GM10248 (cell line): ENCODE results near the gene NUMA1.

ENCODE experiments used
- CTCF ChIA-PET: fragments of 300-600 bp; sonication (Branson Sonifier 250); formaldehyde crosslinking; extraction: SDS; loops from one replicate; lab custom pipeline; 2021; ENCODE audit warnings: antibody characterized with exemption; lab: Yijun Ruan, JAX
- POLR2A ChIA-PET: fragments of 350-650 bp; sonication (Branson Sonifier 250); formaldehyde crosslinking; extraction: SDS; loops from one replicate; lab custom pipeline; 2020; ENCODE audit warnings: antibody characterized with exemption; lab: Yijun Ruan, JAX
- DNase-seq: peaks from one replicate; pipeline ENCODE4 v3.0.0; 2012; ENCODE audit errors: extremely low spot score
- TF ChIP-seq, protein P1 (sequence below): IDR thresholded peaks from 2 replicates; pipeline ENCODE4 v1.5.1; 2012; ENCODE audit warnings: mild to moderate bottlenecking, low read depth; ENCODE audit errors: extremely low read depth, missing control alignments, control extremely low read depth

NUMA1 gene

DNA sequence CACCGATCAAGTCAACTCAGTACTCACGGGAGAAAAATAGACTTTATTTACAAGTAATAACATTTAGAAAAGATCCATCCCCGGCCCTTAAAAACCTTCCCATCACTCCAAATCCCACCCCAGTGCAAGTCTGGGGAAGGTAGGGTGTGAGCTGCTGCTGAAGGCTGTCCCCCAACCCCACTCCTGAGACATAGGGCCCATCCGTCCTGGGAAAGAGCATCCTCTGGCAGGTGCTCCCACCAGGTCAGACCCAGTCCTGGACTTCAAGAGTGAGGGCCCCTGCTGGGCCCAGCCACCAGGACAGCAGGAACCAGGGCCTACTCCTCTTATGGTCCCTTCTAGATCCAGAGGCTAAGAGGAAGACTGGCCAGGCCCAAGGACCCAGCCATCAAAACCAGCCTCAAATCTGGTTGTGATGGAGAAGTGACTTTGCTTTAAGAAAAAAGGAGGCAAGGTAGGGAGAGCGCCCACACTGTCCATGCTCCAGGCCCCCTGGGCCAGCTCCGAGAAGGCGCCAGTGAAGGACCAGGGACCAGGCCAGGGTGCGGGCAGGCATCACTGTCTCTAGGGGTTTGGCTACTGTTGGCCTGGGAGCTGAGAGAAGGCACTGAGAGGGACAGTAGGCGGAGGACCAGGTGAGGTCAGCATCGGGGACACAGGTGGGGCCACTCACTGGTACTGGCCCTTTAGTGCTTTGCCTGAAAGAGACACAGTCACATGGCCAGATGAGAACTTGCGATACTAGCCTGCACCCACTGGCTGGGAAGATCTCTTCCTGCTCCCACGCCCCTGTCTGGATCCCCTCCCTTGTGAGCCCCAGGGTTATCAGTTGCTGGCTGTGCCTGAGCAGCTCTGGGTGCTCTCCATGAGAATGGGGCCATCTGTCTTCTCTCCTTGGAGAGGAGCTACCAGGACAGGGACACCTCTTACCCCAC is 77.2 kb downstream of the NUMA1 start:
- CTCF ChIA-PET, result interaction anchor here (1.1 to 6.8 kb wide), 6 partner anchors 13 to 142 kb away, joined by 3 to 50 read pairs (median 6); no protein-coding TSS in a partner anchor
- POLR2A ChIA-PET, result no interaction called here
- TF ChIP-seq, protein P1, sequence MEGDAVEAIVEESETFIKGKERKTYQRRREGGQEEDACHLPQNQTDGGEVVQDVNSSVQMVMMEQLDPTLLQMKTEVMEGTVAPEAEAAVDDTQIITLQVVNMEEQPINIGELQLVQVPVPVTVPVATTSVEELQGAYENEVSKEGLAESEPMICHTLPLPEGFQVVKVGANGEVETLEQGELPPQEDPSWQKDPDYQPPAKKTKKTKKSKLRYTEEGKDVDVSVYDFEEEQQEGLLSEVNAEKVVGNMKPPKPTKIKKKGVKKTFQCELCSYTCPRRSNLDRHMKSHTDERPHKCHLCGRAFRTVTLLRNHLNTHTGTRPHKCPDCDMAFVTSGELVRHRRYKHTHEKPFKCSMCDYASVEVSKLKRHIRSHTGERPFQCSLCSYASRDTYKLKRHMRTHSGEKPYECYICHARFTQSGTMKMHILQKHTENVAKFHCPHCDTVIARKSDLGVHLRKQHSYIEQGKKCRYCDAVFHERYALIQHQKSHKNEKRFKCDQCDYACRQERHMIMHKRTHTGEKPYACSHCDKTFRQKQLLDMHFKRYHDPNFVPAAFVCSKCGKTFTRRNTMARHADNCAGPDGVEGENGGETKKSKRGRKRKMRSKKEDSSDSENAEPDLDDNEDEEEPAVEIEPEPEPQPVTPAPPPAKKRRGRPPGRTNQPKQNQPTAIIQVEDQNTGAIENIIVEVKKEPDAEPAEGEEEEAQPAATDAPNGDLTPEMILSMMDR, result no peak

DNA sequence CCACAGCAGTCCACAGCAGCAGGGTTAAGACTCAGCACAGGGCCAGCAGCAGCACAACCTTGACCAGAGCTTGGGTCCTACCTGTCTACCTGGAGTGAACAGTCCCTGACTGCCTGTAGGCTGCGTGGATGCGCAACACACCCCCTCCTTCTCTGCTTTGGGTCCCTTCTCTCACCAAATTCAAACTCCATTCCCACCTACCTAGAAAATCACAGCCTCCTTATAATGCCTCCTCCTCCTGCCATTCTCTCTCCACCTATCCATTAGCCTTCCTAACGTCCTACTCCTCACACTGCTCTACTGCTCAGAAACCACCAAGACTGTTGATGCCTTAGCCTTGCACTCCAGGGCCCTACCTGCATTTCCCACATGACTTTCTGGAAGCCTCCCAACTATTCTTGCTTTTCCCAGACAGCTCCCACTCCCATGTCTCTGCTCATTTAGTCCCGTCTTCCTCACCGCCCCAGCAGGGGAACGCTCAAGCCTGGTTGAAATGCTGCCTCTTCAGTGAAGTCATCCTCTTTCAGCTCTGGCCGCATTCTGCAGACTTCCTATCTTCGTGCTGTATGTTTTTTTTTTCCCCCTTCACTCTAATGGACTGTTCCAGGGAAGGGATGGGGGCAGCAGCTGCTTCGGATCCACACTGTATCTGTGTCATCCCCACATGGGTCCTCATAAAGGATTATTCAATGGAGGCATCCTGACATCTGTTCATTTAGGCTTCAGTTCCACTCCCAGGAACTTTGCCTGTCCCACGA is 78.3 kb downstream of the NUMA1 start:
- ChIA-PET CTCF (interaction anchor here (0.6 to 6.8 kb wide), 6 partner anchors 14 to 143 kb away, joined by 3 to 50 read pairs (median 4); no protein-coding TSS in a partner anchor), POLR2A (no interaction called here)
- DNase-seq, result no peak
- TF ChIP-seq, protein P1, result no peak

More for the DNA sequence above, 77.2 kb downstream of the NUMA1 start:
- DNase-seq, result no peak

DNA sequence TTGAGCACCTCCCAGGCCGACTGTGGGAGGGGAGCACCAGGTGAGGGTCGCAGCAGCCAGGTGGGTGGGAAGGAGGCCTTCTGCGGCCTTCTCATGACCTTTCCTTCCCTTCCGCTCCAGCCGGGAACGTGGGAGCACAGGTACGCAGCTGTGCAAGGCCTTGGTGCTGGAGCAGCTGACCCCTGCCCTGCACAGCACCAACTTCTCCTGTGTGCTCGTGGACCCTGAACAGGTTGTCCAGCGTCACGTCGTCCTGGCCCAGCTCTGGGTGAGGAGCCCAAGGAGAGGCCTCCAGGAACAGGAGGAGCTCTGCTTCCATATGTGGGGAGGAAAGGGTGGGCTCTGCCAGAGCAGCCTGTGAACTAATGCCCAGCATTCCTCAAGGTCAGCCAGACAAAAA is 79.1 kb downstream of the NUMA1 start:
- POLR2A ChIA-PET, result no interaction called here
- TF ChIP-seq, protein P1, result no peak
- CTCF ChIA-PET, result interaction anchor here (1.4 to 6.6 kb wide), 2 partner anchors 11 to 24 kb away, joined by 6 to 50 read pairs; no protein-coding TSS in a partner anchor
- no peak for DNase-seq

DNA sequence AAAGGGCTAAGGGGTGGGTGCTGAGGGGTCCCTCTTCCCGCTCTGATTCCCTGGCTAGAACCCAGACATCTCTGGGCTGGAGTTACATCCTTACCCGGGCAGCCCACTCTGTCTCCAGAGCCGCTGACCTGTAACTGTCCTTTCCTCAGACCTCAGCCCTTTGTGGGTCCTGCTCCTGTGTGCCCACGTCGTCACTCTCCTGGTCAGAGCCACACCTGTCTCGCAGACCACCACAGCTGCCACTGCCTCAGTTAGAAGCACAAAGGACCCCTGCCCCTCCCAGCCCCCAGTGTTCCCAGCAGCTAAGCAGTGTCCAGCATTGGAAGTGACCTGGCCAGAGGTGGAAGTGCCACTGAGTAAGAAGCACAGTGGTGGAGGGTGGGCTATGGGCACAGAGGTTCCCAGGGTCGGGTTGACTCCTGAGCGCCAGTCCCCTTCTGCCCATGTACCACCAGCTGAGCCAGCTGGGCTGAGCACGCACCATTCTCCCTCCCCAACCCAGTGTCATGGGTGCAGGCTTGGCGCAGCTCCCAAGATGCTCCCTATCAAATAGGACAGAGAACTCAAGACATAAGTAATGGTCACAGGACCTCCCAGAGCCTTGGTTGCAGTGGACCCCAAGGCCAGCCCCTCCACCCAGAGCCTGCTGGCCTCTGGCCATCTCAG is 80.0 kb downstream of the NUMA1 start:
- no peak for DNase-seq
- ChIA-PET CTCF (interaction anchor here (1.0 to 6.6 kb wide), 5 partner anchors 10 to 25 kb away, joined by 4 to 50 read pairs (median 8); no protein-coding TSS in a partner anchor), POLR2A (interaction anchor here (1.1 kb wide), 1 partner anchor 18 kb away, joined by 3 read pairs; no protein-coding TSS in a partner anchor)
- TF ChIP-seq, protein P1, result no peak

DNA sequence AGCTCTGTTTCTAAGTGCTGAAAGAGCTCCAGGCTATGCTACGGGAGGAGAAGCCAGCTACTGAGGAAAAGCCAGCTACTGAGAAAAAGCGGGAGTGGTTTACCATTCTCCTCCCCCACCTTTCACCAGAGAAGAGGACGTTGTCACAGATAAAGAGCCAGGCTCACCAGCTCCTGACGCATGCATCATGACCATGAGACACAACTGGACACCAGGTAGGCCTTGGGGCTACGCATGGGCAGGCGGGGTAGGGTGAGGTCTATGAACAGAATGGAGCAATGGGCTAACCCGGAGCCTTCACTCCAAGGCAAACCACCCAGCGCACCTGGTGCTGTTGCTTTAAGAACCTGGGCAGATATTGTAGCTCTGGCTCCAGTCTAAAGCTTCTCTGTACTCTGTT is 80.5 kb downstream of the NUMA1 start:
- ChIA-PET CTCF (interaction anchor here (1.0 to 6.6 kb wide), 5 partner anchors 10 to 25 kb away, joined by 4 to 50 read pairs (median 8); no protein-coding TSS in a partner anchor), POLR2A (interaction anchor here (0.6 to 1.1 kb wide), 2 partner anchors 17 to 78 kb away, joined by 3 read pairs; no protein-coding TSS in a partner anchor)
- no peak for DNase-seq
- TF ChIP-seq, protein P1, result no peak
